Stimulated activated CD8-positive, alpha-beta memory T cell treated with anti-CD3 and anti-CD28 coated beads, Interleukin-15, amount 100 ng/mL, for 4 hours (primary cell): Measurements from ENCODE around the gene CELF4.

Experiments used
- DNase-seq, 2 donors: peaks; one replicate each; pipeline ENCODE4 v3.0.0-alpha.2; 2020; ENCODE audit warnings: low read depth in 2 of 2

CELF4 gene

DNA sequence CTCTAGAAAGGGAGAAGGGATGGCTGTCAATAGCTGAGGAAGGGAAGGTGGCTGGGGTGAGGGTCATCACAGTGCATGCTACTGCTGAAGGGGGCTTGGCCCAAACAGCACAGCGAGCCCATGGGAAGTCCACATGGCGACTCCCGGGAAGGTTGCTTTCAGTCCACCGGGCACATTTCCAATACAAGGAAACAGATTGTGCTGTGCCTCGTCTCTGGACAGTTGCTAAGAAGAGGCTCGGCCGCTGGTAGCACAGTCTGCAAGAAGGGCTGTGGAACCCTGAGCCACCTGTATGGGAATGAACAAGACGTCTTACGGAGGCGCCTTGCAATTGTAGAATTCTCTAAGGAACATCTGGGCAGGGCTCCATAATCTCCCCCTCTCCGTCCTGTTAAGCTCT is 123.1 kb downstream of the CELF4 start:
- DNase-seq = no peak

DNA sequence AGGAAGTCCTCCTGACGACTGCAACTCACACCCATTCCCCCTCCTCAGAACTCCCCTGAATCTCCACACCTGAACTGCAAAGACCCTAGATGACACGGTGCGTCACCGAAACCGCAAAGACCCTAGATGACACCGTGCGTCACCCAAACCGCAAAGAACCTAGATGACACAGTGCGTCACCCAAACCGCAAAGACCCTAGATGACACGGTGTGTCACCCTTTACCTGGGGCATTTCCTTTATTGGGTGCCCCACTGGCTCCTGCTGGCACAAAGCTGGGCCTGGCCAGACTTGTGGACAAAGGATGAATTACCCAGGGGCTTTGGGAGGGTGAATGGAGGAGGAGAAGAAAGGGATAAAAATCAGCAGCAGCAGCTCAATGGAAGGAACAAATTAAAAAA is 123.8 kb downstream of the CELF4 start:
- no peak for DNase-seq

DNA sequence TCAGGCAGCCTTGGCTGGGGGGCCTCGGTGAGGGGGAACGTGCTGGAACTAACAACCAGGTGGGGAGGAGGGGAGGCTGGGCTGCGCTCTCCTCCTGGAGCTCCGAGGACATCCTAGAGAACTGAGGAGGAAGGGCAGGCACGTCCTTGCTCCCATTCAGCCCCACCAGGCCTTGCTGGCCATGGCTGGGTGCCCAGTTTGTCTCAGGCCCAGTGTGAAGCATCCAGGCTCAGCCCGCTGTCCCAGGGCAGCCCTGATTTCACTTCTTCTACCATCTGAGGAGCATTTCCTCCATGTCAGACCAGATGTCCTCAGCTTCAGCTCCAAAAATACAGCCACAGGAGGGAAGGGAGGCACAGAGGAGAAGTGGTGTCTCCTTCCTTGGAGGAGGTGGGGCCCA is 125.4 kb downstream of the CELF4 start:
- no peak for DNase-seq

DNA sequence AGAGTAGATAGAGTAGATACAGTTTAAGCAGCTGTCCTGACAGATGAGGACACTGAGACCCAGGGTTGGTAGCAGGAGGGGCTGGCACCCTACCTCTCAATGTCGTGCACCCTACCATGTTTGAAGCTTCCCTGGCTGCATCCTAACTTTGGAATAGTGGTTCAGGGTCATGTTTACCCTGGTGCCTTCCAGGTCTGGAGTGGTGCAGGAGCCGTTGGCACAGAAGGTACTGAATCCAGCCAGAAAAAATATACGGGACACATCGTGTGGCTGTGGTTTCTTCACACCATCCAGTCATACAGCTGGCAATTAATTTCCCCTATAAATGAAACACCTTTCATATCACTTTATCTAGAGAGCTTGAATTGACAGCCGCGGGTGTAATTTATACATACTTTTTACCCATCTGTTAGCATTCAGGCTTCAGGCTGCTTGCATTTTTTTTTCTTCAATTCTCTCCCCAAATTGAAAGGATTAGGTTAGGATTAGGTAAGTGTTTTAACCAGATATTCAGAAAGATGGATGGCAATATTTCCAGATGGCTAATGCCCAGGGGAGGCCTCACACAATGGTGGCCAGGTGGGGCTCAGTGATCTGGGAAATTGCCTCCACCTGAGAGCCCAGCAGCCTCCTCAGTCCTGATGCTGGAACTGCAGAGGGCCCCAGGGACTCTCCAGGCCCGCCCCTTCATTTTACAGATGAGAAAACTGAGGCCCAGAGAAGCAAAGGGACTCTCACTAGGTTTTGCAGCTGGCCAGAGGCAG is 127.0 kb downstream of the CELF4 start:
- DNase-seq = no peak

DNA sequence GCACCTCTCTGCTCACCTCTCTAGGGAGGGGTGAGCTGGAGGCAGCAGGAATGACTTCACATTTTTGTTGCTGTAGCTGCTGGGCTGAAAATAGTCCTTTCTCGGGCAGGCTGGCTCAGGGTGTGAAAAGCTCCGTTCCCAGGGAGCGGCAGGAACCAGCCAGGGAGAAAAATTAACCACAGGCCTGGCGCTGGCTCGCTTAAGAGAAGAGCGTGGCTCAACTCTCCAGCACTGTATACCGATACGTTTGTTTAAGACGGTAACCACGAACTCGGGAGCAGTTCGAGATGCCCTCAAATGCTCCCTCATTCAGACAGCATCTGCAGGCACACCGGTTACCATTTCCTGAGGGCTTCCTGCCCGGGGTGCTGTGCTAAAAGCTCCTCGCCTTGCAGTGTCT is 129.6 kb downstream of the CELF4 start:
- no peak for DNase-seq

DNA sequence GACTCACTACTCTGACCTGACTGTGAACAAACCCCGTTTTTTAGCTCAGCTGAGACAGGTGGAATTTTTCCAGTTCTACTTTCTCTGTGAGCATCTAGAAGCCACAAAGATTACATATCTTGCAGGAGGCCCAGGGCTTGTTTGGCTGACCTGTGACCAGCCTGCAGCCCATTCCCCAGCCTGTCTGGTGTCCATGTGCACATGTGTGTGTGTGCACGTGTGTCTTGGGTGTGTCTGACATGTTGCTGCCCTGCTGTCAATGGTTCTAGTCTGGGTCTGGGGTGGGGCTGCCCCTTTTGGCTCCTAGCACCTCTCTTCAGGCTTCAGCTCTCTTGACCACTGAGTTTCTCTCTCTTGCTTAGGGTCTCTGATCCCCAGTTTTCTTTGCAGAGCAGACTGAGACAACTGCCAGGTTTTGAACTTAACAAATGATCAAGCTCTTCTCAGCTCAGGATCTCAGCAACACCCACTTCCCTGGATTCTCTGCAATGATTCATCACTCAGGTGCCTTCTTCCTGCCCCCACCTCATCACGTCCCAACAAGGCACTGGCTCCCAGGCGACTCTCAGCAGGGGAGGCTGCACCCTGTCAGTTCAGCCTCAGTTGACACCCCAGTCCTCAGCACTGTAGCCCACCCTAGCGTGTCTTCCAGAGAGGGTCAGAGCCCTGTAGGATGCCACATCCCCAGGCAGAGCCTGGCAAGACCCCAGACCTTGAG is 130.3 kb downstream of the CELF4 start:
- no peak for DNase-seq

DNA sequence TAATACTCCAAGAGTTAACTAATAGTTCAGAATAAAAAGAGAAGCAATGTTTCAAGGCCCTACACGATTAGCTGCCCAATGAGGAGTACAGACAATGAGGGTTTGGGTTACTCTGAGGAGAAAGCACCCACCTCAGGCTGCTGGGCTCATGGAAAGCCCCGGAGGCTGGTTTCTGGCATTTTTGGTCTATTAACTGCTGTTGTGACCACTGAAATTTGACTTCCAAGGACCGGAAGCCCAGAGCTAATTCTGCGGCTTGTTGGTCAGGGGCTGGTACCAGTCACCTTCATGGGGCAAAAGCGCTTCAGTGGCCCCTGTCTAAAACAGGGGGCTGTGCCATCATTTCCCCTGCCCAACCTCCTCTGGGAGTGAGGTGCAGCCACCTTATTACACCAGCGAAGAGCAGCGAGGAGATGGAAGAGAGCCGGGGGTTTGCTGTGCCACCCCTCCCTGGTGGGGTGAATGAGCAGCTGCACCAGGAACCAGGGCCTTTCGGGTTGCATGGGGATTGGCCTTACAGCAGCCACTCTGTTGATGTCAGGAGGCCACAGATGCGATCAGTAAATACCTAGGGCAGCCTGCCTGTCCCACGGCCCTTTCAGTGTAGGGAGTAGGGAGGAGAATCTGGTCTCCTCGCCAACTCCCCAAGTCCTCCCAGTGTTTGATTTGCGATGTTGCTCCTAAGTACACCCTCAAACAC is 131.3 kb downstream of the CELF4 start:
- no peak for DNase-seq

DNA sequence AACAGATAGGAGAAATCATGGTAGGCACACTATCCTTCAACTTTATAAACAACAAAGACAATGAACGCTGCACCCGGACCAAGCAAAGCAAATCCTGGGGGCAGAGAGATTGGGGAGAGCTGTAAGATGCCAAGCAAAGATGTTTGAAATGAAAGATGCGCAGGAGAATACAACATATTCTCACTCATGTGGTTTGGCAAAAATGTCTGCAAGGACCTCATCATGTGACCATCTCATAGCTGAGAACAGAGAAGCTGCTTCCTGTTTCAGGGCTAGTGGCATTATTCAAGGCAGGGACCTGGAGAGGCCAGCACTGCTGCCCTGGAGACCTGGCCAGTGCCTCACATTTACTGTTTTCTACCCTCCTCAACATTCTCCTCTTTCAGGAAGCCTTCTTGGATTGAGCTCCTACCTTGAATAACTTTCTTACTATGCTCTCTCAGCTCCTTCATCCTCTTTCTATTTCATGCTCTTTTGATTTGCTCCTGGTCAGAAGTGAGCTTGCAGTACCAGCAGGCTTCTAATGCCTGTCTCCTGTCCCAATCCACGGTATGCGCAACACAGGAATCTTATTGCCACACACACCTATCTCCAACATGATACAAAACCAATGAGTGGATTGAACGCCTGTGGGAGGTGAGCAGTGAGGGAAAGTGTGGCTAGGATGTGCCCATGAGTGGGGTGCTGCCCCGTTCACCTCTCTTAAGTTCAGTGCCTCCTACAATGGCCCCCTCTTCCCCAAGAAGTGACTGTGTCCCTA is 133.0 kb downstream of the CELF4 start:
- DNase-seq = no peak

DNA sequence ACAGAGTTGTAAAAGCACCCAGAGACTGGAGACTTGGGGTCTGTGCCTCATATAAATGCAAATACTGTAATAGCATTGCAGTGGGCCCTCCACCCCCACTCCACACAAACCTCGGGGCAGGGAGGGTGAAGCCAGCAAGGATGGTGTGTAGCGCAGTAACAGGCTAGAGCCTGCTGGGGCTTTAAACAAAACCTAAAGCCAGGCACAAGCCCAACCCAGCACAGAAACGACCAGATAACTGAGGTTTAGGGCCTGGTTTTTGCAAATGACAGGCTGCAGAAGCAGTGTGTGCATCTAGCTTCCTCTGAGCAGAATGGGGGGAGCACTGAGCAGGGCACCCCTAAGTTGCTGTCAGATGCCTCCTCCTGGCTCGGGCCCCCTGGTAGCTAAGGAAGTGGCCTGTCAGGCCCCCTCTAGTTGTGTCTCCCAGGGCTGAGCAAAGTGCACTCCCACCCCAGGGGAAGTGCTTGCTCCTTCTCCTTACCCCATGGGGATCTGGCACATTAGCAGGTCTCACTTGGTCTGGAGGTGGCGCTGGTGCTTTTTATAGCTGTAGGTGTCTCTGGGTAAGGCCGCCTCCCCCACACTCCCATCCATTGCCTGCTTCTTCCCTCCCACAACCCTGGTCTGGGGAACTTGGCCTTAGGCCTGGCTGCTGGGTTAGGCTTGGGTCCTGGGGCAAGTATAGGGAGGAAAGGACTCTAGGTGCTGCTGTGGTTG is 135.1 kb downstream of the CELF4 start:
- no peak for DNase-seq

DNA sequence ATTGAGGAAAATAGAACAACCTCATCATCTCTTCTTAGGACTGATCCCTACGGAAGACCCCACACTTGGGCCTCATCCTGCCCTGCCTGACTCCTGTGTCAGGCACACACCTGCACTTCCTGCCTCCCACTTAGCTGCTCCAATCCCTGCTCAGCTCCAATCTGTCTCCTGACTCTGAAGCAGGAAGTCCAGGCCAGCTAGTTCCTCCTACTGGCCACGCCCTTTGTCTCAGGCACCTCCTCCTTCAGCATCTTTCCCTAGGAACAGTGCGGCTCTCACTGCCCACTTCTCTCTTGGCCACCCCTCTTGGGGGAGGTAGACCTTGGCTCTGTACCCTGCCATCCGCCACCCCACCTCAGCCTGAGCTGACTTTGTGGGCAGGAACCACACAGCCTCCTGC is 135.8 kb downstream of the CELF4 start:
- DNase-seq = no peak

DNA sequence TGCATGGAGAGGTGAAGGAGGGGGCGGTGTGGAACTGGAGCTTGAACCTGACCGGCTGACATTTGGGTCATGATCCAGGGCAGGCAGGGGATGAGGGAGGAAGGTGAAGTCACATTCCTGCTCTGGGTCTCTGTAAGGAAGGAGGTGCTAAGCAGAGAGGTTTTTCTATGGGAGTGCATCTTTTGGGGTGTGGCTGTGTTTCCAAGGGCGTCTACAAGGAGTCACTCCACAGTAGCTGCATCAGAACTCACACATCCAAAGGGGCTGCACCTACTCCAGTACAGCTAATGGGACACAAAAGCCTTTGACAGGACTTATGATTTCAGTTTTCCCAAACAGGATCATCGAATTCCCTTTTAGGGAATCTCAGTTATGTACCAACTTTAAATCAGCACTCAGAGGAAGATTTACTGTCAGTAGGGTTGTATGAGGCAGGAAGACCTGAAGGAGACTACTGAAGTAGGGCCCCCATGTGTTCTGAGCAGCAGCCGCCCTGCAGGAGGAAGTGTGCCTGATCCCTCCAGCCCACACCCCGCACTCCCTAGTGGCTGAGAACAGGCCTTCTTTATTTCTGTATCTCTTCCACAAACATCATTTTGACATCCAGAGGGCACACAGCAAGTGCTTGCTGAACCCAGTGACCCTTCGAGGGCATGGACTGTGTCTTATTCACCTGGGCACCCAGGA is 137.2 kb downstream of the CELF4 start:
- DNase-seq = no peak

DNA sequence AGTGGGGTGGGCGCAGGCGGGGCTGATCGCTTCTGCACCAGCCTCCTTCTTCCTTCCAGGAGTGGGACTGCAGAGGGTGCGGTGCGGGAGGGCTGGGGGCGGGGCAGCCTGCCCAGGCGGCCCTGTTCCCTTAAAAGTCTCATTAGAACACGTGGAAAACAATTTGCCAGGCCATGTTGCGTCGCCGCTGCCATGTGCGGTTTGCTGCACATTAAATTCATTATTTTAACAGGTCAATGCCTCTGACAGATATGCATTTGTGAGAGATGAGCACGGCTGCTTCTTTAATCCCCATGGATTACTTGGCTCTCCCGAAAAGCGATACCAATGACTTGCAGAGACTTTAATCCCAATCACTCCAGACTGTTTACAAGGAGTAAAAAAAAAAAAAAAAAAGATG is 139.0 kb downstream of the CELF4 start:
- no peak for DNase-seq

DNA sequence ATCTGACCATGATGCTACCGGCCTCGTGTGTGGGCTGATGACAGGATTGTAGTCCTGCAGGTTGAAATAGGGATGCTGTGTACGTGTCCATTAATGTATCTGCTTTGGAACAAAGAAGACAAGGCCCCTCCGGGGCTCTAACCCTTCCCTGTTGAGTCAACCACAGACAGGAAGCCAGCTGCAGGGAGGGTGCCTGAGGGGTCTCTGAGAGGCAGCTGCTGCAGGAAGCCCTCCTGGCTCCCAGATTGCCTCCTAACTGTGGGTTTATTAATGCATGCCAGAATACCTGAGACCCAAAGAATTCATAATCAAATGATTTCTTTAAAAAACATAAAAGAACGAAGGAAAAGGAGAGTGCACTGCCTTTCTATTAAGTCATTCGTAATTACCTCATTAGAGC is 140.4 kb downstream of the CELF4 start:
- no peak for DNase-seq

DNA sequence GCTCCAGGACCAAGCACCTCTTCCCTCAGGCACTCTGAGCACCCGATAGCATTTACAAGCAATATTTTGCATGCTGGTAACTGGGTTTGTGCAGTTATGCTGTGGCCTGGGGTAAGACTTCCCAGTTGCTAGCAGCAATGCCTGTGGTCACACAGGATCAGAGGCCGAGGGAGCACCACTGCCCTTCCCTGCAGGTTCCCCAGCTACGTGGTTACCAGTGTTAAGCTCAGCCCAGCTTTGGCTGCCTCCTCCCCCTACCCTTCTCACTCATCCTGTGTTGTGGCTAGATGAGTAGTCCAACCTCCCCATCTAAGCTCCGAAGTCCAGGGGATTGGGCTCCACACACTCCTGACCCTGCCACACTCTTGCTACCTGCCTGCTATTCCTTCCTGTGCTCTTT is 141.1 kb downstream of the CELF4 start:
- no peak for DNase-seq

DNA sequence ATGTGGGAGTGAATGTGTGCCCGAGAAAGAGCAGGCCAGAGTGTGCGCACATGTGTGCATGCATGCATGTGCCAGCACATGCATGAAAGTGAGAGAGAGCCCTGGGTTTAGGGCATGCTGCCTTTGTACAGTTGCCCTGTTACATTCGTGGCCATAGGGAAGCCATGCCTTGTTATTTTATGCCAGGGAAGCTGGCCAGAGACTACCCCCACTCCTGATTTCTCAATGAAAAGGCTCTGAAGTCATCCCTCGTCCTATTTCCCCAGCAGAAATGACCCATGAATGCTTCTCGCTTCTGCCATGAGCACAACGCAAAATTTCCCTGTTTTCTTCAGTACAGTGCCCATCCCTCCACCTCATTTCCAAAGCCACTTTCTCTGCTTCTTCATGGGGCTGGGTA is 143.0 kb downstream of the CELF4 start:
- DNase-seq = no peak

DNA sequence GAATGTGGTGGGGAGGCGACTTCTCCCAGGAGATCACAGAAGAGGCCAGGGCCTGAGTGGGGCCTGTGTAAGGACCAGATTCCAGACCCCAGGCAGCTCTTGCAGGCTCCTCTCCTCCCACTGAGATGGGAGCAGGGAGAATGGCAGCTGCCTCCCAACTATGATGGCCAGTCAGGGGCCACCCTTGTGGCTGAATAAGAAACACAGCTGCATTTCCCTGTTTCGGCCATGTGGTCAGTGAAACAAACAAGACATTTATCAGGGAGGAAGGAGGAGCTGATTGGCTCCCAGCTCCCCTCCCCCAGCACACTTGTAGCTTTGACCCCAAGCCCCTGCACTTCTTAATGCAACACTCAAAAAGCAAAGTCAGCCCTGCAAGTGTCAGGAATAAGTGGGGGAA is 143.5 kb downstream of the CELF4 start:
- DNase-seq = no peak

DNA sequence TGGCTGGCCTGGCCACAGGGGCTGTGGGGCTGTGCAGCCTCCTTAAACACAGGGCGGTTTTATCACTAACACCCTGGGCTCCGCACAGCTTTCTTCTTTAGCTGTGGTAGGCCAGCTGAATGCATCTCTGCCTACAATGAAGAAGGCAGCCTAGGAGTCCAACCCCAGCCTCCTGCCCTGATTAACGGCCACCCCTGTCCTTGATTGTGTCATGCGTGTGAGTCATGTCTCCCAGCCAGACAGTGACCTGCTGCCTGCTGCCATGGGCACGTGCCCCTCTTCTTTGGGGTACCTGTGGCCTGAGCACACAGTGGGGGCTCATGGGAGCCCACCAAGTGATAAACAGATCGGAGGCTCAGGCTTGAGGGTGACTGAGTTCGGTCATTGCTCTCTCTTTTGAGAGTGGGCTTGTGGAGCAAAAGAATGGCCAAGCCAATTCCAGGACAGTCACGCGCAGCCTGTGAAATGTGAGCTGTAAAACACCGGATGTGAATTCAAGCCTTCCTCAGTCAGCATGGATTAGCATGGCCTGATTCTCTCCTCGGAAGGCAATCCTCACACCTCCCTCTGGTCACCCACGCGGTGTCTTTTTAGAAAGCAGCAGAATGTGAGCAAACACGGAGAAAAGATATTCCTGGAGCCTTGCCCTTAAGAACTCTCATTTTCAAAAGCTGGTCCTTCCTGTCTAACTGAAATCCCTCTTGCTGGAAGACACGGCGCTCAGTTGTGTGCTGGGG is 144.1 kb downstream of the CELF4 start:
- DNase-seq = no peak

DNA sequence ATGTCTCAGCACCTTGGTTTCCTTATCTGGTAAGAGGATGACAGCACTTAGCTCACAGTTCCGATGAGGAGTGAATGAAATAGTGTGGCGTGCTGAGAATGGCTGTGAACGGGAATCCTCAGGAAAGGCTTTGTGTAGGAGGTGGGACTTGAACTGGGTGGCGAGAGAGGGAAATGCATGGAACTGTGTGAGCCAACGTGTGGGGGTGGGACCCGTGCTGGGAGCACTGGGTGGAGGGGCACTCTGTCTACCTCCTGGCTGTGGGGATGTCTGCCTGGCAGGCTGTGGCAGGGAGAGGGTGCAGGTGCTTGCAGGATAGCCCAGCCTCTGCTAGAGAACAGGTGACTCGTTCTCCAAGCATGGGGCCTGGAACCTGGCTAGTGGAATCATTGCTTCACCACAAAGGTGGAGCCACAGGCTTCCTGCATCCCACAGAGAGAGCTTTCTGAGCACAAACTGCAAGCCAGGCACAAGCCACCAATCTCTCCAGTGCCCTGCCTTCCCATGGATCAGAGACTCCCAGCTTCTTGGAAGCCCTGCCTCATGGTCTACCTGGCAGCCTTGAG is 145.2 kb downstream of the CELF4 start:
- no peak for DNase-seq

DNA sequence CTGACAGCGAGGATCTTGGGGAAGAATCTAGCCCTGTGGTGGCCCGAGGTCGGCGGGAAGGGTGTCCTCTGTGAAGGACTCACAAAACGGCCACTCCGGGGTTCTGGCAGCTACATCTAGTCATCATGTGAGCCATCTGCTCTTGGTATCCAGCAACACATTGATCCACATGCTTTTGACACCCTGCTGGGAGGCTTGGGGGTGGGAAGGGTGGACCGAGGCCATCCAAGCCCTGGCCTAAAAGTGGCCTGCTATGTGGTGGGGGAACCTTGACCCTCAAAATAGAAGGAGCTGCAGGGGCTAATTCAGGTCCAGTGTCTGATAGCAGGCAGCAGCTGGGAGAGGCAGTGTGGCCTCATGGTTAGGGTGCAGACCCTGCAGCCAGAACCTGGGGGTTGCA is 145.7 kb downstream of the CELF4 start:
- DNase-seq = no peak

DNA sequence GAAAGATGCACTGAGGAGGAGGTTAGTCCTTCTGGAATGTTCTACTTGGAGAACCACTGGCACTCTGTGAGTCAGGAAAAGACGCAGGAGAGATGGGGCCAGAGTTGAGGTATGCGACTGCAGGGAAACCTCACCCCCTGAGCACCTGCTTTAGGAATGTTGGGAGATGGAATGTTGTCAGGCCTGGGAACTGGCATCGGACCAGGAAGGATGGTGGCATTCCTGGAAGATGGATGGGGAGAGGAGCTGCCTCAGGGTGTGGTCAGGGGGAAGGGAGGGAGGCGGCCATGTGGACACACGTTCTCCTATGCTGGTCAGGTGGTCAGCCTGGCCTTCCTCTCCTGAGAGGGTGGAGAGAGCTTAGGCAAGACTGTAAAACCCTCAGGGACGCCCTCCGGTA is 146.3 kb downstream of the CELF4 start:
- no peak for DNase-seq
